Ishikawa (cell line): Measurements from ENCODE around the gene MR1.

ENCODE experiments used
- CEBPB ChIP-seq: IDR thresholded peaks from 2 replicates; pipeline ENCODE4 v1.6.1; 2012
- CREB1 ChIP-seq: IDR thresholded peaks from 2 replicates; pipeline ENCODE4 v1.6.1; 2012; ENCODE audit warnings: low read depth
- EGR1 ChIP-seq: IDR thresholded peaks from 2 replicates; pipeline ENCODE4 v1.6.1; 2012
- EP300 ChIP-seq: IDR thresholded peaks from 2 replicates; pipeline ENCODE4 v1.6.1; 2012; ENCODE audit warnings: borderline replicate concordance
- FOXM1 ChIP-seq: IDR thresholded peaks from 2 replicates; pipeline ENCODE4 v1.6.1; 2012; ENCODE audit warnings: low read depth, borderline replicate concordance
- MAX ChIP-seq: IDR thresholded peaks from 2 replicates; pipeline ENCODE4 v1.6.1; 2012
- NFIC ChIP-seq: IDR thresholded peaks from 2 replicates; pipeline ENCODE4 v1.6.1; 2012
- RAD21 ChIP-seq: IDR thresholded peaks from 2 replicates; pipeline ENCODE4 v1.6.1; 2012; ENCODE audit warnings: low read depth
- REST ChIP-seq: IDR thresholded peaks from 2 replicates; pipeline ENCODE4 v1.6.1; 2012; ENCODE audit warnings: low read depth, mild to moderate bottlenecking
- TAF1 ChIP-seq: IDR thresholded peaks from 2 replicates; pipeline ENCODE4 v1.6.1; 2012; ENCODE audit warnings: low read depth, mild to moderate bottlenecking
- USF1 ChIP-seq: IDR thresholded peaks from 2 replicates; pipeline ENCODE4 v1.6.1; 2012
- YY1 ChIP-seq: IDR thresholded peaks from 2 replicates; pipeline ENCODE4 v1.6.1; 2012; ENCODE audit warnings: low read depth
- ZBTB7A ChIP-seq: IDR thresholded peaks from 2 replicates; pipeline ENCODE4 v1.6.1; 2012; ENCODE audit warnings: low read depth

GRCh38 chr1:181095763-181096184, 62.0 kb downstream of the MR1 start:
- TF ChIP-seq YY1 (no peak), EP300 (no peak), RAD21 (no peak), NFIC (no peak), MAX (no peak), TAF1 (no peak), CEBPB (no peak), EGR1 (no peak), REST (no peak), USF1 (no peak), CREB1 (no peak), ZBTB7A (no peak), FOXM1 (no peak)
